PC-3 (cell line): ENCODE measurements around the gene URB1.

Experiments
- EZH2 ChIP-seq: fragments of 300-600 bp; sonication (generic); IDR thresholded peaks from one replicate; pipeline ENCODE4 v1.6.1; 2017; ENCODE audit warnings: antibody characterized with exemption, mild to moderate bottlenecking, low read length; ENCODE audit not compliant: unreplicated experiment
- TF ChIP-seq, protein P1 (sequence below): fragments of 300-600 bp; sonication (generic); conservative IDR thresholded peaks from 2 replicates; pipeline ENCODE4 v1.5.1; 2017; ENCODE audit warnings: antibody characterized with exemption, low read depth, mild to moderate bottlenecking, low read length

- TF ChIP-seq, protein P1, sequence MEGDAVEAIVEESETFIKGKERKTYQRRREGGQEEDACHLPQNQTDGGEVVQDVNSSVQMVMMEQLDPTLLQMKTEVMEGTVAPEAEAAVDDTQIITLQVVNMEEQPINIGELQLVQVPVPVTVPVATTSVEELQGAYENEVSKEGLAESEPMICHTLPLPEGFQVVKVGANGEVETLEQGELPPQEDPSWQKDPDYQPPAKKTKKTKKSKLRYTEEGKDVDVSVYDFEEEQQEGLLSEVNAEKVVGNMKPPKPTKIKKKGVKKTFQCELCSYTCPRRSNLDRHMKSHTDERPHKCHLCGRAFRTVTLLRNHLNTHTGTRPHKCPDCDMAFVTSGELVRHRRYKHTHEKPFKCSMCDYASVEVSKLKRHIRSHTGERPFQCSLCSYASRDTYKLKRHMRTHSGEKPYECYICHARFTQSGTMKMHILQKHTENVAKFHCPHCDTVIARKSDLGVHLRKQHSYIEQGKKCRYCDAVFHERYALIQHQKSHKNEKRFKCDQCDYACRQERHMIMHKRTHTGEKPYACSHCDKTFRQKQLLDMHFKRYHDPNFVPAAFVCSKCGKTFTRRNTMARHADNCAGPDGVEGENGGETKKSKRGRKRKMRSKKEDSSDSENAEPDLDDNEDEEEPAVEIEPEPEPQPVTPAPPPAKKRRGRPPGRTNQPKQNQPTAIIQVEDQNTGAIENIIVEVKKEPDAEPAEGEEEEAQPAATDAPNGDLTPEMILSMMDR: no peak
- no peak for TF ChIP-seq EZH2
These were observed 10.6 kb downstream of the URB1 start for GRCh38 chr21:32382108-32382644.
